Motor neuron (in vitro differentiated cells): Measurements from ENCODE around the gene TRIM74. TPM values are rescaled to one million over a fixed set of nuclear protein-coding genes. Genes with fewer than 3 reads are reported as not detected.
"Not testable (repeated sequence)": the region's sequence is repeated elsewhere in the genome, so short reads cannot be mapped to it uniquely, and the experiment has no call there.

Experiments used
- ATAC-seq, 8 experiments: fragments of 200-7000 bp; cut with Tn5 transposase; replicated peaks in 6 of 8; 2 replicates each; pipeline ENCODE4 v1.8.0; 2021; ENCODE audit warnings: mild to moderate bottlenecking in 8 of 8, moderate library complexity in 8 of 8
- H3K27ac ChIP-seq, 2 donors: fragments of 250-450 bp; sonication (Bioruptor Pico); 2 replicates each; pipeline ENCODE4 v1.9.0; 2021; ENCODE audit warnings: antibody characterized with exemption in 2 of 2, mild to moderate bottlenecking in 2 of 2, moderate library complexity in 1 of 2
- H3K4me1 ChIP-seq, 2 donors: fragments of 250-450 bp; sonication (Bioruptor Pico); replicated peaks in 1 of 2; 2 replicates each; pipeline ENCODE4 v1.6.1; 2021; ENCODE audit warnings: antibody characterized with exemption in 2 of 2, mild to moderate bottlenecking in 2 of 2, moderate library complexity in 1 of 2
- H3K4me3 ChIP-seq, 5 donors: fragments of 250-450 bp; sonication (Bioruptor Pico); 2 replicates each; pipeline ENCODE4 v1.9.0; 2021; ENCODE audit warnings: antibody characterized with exemption in 5 of 5, mild to moderate bottlenecking in 5 of 5, moderate library complexity in 4 of 5
- WGBS, 10 experiments: fragments of 450-650 bp; shearing (Covaris generic); methylation state at CpG; one replicate each; pipeline ENCODE4 v1.0.0; 2022; 5-methylcytosine and 5-hydroxymethylcytosine counted together
- in situ Hi-C, 9 experiments: fragments of 400-800 bp; cut with MboI; loops; one replicate each; pipeline ENCODE4 v1.15.0; 2021; ENCODE audit warnings: low sequenced_read_pairs in 9 of 9, low pct_unique_long_range_greater_than_20kb in 2 of 9; ENCODE audit not compliant: unreplicated experiment in 9 of 9
- total RNA-seq, 8 experiments: library from RNA; unstranded; fragments of 300-600 nt; gene quantifications; 2 replicates each; pipeline versions ENCODE4 v1.2.3 to v1.2.4, GENCODE V29; 2022

The TRIM74 gene
- total RNA-seq, 8 experiments from 2014 or later = 0.59 to 1.7 (median 0.89) TPM; not detected in 2

DNA sequence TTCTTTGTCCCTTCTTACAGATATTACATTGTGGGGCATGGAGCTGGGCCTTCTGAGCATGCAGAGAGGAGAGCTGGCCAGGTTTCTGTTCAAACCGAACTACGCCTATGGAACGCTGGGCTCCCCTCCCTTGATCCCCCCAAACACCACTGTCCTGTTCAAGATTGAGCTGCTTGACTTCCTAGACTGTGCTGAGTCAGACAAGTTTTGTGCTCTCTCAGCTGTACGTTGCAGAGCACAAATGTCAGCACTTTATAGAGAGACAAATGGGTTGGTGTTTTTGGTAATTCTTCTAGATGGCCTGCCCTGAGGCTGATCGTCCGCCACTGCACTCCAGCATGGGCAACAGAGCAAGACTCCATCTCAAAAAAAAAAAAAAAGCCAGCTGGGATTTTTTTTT, 2.2 kb upstream of the TRIM74 start:
- H3K4me1 ChIP-seq, H3K4me3 ChIP-seq, H3K27ac ChIP-seq, in situ Hi-C loops: not testable (repeated sequence)
- ATAC-seq = peak in 2 of 8 experiments; percentile 9 to 12
- no CpG with 5 or more reads among the region's 6 CpGs for WGBS, 10 experiments

DNA sequence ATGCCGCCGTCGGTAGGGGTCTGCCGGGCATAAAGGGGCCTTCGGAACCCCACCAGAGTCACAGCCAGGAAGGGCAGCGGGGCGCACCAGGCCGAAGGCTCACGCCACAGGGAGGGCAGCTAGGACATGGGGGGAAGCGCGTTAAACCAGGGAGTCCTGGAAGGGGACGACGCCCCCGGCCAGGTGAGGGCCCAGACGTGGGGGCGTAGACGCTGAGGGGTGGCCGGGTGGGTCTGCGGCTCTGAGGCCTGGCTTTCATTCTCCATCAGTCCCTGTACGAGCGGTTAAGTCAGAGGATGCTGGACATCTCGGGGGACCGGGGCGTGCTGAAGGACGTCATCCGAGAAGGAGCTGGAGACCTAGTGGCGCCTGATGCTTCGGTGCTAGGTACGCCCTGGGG, 422 bp upstream of the TRIM74 start:
- H3K4me3 ChIP-seq, H3K27ac ChIP-seq, in situ Hi-C loops, H3K4me1 ChIP-seq, ATAC-seq: not testable (repeated sequence)
- no CpG with 5 or more reads among the region's 29 CpGs for whole genome bisulfite sequencing, 10 experiments

DNA sequence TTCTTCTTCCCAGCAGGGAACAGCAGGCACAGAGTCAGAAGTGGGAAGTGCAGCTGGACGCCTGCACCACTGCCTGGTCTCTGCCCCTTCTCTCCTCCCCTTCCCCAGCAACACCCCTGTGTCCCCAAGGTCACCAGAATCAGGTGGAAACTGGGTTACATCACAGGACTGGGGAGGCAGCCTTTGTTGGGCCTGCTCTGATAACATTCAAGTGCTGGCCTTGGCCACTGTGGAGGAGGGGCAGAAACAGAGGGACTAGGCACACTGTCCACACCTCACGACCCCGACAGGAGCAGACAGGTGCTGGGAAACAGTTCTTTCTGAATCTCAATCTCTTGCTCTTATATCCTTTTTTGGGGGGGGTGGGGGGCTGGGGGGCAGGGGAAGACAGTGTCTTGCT, 2.4 kb downstream of the TRIM74 start:
- H3K4me3 ChIP-seq, H3K27ac ChIP-seq, H3K4me1 ChIP-seq, in situ Hi-C loops: not testable (repeated sequence)
- peak in 4 of 8 experiments; percentile 16 to 45 (median 28) for ATAC-seq
- no CpG with 5 or more reads among the region's 3 CpGs for WGBS, 10 experiments

DNA sequence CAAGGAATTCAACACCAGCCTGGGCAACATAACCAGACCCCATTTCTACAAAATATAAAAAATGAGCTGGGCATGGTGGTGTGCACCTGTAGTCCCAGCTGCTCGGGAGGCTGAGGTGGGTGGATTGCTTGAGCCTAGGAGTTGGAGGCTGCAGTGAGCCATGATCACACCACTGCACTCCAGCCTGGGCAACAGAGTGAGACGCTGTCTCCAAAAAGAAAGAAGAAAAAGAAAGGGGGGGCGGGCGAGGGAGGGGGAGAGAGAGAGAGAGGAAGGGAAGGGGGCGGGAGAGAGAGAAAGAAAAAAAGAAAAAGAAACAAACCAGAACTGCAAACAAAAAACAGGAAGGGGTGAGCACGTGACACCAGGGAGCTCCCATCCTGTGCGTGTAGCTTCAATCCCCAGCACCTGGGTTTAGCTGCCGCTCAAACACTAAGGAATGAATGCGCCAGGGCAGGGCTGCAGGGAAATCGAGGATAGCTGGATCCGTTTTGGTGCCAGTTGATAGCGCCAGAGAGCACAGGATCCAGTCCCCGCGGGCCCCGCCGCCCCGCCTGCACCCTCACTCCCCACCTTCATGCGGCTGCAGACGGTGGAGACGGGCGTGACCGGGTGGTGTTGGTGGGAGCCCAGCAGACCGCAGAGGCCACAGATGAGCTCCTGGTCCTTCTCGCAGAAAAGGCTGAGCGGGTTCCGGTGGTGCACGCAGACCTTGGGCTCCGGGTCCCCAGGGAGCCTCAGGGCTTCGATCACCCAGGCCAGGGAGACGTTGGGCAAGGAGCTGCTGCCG, 3.9 kb downstream of the TRIM74 start:
- no CpG with 5 or more reads among the region's 31 CpGs for WGBS, 10 experiments
- in situ Hi-C loops, H3K27ac ChIP-seq, H3K4me3 ChIP-seq, H3K4me1 ChIP-seq: not testable (repeated sequence)
- ATAC-seq = peak in 4 of 8 experiments; percentile 7 to 78 (median 66)

DNA sequence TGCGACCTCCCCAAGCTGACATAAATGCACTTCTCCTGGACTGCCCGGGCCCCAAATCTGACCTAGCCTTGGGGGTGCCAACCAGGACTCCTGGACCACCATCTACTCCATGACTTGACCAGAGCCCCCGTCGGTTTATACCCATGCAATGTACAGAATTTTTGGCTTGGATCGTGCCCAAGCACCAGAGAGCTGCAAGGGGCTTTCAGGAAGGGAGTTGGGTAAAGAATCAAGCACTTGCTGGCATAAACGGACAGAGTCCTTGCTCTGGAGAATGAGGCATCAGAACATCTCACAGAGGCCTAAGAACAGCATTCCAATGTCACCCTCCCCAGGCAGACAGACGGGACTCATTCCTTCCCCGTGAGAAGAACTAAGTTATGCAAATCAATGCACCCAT, 6.2 kb downstream of the TRIM74 start:
- H3K4me1 ChIP-seq, H3K4me3 ChIP-seq, H3K27ac ChIP-seq, ATAC-seq, in situ Hi-C loops: not testable (repeated sequence)
- WGBS, 10 experiments = no CpG with 5 or more reads among the region's 8 CpGs

DNA sequence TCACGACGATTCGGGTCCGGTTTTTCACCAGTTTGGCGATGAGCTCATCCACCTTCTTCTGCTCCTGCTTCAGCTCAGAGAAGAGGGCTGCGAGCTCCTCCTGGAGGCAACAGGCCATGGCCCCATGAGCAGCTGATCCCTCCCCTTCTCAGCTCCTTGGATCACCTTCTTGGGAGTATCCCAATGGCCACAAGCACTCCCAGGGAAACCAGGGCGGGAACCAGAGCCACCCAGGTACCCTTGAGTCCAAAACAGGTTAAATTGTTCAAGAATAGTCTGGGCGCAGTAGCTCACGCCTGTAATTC, 8.0 kb downstream of the TRIM74 start:
- no CpG with 5 or more reads among the region's 9 CpGs for WGBS, 10 experiments
- H3K4me3 ChIP-seq, ATAC-seq, H3K27ac ChIP-seq, in situ Hi-C loops, H3K4me1 ChIP-seq: not testable (repeated sequence)

DNA sequence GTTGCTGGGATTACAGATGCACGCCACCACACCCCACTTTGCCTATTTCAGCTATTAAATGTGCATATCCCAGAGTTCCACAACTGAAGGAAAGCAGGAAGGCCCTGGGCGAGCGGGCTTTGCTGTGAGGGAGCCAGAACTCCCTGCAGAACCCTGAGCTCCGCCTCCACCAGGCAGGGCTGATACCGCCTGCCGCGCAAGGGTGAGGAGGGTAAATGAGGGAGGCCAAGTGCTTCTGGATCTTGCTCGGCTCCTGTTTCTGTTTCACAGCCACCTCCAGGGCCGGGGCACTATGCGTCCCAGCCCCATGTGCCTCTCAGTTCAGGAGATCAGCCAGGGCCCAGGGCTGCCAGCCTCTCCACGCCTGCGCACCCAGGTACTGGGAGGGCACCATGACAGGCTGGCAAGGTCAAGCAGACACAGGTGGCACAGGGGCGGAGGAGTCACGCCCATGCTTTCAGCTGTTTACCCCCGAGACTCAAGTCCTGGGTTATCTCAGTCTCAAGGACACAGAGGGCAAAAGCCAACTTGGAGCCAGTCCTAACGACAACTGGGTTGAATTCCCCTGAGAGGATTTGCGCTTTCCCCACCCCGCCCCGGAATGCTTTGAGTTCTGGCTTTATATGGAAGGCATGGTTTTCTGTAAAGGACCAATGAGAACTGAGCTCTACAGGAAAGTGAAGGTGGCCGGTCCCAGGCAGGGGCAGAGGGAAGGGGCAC, 8.5 kb downstream of the TRIM74 start:
- no CpG with 5 or more reads among the region's 20 CpGs for WGBS, 10 experiments
- ATAC-seq = peak in 3 of 8 experiments; percentile 5 to 19 (median 14)
- in situ Hi-C loops, H3K4me3 ChIP-seq, H3K27ac ChIP-seq, H3K4me1 ChIP-seq: not testable (repeated sequence)

DNA sequence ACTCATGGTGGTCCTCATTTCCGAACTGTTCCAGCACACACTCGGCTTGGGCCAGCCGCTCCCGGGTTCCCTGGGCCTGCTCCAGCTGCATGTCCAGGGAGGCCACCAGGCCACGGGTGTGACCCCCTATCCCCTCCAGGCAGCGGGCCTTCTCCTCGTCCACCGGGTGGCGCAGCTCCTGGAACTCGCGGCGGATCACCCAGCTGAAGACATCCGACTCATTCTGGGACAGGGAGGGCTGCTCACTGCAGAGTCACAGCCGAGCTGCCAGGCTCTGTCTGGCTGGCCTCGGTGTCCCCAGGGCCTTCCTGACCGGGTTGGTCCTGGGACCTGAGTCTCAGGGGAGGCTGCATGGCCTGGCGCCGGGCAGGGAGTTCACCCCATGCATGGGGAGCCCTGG, 9.2 kb downstream of the TRIM74 start:
- in situ Hi-C loops = not testable (repeated sequence)

DNA sequence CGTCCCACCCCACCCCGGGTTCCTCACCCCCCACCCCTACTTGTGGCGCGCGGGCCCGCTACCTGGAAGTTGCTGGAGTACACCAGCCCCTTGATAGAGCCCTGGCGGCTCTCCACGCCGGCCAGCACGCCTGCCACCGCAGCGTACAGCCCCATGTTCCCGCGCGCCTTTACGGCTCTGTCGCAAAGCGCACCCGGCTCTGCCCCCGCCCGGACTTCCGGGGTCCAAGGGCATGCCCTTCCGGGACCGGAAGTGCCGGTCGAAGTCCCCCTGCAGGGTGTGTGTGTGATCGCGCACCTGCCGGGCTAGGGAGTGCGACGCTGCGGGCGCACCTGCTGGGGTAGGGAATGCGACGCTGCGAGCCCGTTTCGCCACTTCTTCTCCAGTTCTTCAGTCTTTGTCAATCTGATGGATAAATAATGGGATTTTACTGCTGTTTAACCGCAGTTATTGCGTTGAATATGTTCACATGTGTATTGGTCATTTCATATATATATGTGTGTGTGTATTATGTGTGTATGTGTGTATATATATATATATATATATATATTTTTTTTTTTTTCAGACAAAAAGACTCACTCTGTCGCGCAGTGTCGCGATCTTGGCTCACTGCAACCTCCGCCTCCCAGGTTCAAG, 14.6 kb downstream of the TRIM74 start:
- in situ Hi-C loops, H3K27ac ChIP-seq, H3K4me1 ChIP-seq: not testable (repeated sequence)
- peak overlapping the region; percentile 30 to 34 (median 32) for H3K4me3 ChIP-seq
- peak; percentile 79 to 96 (median 87) for ATAC-seq
- WGBS, 10 experiments = no CpG with 5 or more reads among the region's 45 CpGs

More for the DNA sequence above, 9.2 kb downstream of the TRIM74 start:
- peak; percentile 15 to 77 (median 34) for ATAC-seq
- no CpG with 5 or more reads among the region's 18 CpGs for WGBS, 10 experiments
- H3K4me1 ChIP-seq, H3K27ac ChIP-seq, H3K4me3 ChIP-seq: not testable (repeated sequence)

DNA sequence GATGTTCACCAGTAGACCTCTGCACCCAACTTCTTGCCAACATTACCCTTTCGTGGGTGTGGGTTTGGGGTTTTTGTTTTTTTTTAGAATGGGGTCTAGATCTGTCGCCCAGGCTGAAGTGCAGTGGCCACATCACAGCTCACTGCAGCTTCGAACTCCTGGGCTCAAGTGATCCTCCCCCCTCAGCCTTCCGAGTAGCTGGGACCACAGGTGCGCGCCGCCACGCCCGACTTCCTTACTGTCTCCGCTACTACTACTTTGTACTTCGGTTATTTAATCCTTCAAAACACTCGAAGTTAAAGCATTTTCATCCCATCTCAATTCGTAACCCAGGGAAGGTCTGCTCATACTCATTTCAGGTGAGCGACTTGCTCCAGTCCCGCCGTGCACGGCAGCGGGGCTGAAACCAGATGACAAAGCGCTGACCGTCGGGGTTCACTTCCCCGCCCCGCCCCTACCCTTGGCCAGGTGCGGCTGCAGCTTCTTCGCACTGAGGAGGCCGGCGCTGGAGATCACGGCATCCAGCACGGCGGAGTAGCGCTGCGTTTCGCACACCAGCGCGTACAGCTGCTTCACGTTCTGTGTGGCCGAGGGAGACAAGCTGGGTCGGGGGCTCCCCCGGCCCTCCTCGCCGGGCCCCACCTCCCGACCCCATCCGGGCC, 15.2 kb downstream of the TRIM74 start:
- H3K4me3 ChIP-seq, in situ Hi-C loops, H3K27ac ChIP-seq, H3K4me1 ChIP-seq: not testable (repeated sequence)
- no CpG with 5 or more reads among the region's 43 CpGs for WGBS, 10 experiments
- ATAC-seq = peak; percentile 55 to 78 (median 66)

DNA sequence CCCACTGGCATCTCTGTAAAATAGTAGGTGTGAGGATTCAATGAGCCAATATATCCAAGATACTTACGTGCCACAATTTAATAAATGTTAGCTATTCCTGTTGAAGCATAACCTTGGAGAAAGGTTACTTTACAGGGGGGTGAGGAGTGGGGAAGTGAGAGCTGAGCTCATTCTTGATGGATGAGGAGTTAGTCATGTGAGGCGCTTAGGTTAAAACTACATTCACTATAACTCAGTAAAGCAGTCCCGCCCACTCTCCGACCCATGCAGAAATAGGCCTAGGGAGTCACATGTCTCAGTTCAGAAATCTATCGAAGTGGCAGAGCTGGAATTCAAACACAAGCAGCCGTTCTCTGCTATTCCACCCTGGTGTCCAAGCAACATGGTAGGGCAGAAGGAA, 18.8 kb downstream of the TRIM74 start:
- H3K4me1 ChIP-seq, H3K27ac ChIP-seq, in situ Hi-C loops, H3K4me3 ChIP-seq: not testable (repeated sequence)
- WGBS, 10 experiments = no CpG with 5 or more reads among the region's 6 CpGs
- peak in 6 of 8 experiments; percentile 12 to 85 (median 63) for ATAC-seq

DNA sequence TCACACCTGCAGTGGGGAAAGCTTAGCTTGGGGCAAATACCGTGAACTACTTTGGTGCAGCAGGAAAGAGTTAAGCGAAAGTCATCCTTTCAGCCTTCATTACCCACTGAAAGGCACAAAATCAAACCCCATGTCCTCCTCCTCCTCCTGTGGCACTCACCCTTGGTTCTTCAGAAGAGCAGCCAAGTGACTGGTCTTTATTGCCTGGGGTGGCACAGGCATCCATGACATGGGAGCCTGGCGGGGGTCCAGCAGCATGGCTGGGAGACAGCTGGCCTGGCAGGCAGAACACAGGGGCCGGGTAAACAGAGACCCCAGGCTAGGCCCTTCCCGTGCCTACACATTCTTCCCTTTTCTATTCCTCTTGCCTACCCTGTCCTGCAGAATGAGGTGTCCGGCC, 19.6 kb downstream of the TRIM74 start:
- whole genome bisulfite sequencing, 10 experiments = no CpG with 5 or more reads among the region's 6 CpGs
- ATAC-seq = not testable (repeated sequence)

DNA sequence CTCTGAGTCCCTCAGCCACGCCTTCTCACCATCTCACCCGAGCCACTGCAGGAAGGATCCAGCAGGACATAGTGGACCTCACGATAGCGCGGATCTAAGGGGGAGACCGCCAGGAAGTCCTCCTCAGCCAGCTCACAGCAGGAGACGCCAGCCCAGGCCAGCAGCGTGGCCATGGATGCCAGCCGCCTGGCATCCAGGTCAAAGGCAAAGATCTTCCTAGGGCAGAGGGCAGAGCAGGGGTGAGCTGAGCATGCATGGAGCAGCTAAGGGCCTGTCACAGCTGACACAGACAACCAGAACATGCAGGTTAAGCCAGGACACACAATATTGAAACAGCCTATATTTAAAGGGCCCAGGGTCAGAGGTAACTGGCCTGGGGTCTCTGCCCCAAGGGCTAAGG, 20.0 kb downstream of the TRIM74 start:
- ATAC-seq, in situ Hi-C loops, H3K4me3 ChIP-seq, H3K27ac ChIP-seq, H3K4me1 ChIP-seq: not testable (repeated sequence)
- WGBS, 10 experiments = no CpG with 5 or more reads among the region's 9 CpGs

More for the DNA sequence above, 19.6 kb downstream of the TRIM74 start:
- H3K4me3 ChIP-seq, H3K27ac ChIP-seq, H3K4me1 ChIP-seq, in situ Hi-C loops: not testable (repeated sequence)
